Transverse colon (tissue), 3 donors: Measurements from ENCODE around the gene INPP4B.

ENCODE experiments used
- POLR2A ChIP-seq: fragments of 450-650 bp; IDR thresholded peaks from one replicate; pipeline ENCODE4 v1.6.1; 2016; ENCODE audit warnings: antibody characterized with exemption, mild to moderate bottlenecking, moderate library complexity
- TF ChIP-seq, protein P1 (sequence below), 5 experiments: fragments of 200-600 bp in 3 of 5; fragments of 450-650 bp in 2 of 5; sonication (generic) in 3 of 5; IDR thresholded peaks; 1 replicate in 2 of 5; 2 replicates in 3 of 5; pipeline ENCODE4 v1.5.1; 2016 to 2017; ENCODE audit warnings: antibody characterized with exemption in 5 of 5, inconsistent platforms in 3 of 5, mild to moderate bottlenecking in 2 of 5, moderate library complexity in 1 of 5

DNA sequence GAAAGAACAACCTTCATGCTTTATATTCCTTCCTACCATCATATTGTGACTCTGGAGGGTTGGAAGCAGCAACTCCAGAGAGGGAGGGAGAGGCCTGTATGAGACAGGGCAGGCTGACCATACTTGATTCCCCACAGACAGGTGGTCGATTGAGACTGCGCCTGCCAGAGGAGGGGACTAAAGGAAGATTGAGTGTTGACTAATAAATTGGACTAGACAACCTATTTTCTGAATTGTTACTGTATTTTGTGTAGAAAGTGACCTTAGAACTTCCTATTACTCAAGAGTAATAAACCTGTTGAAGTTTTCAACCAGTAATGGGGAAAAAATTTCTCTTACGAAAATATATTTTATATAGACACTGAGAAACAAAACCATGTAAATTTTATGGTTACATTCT lies 301.5 kb downstream of the INPP4B start:
- TF ChIP-seq, protein P1, sequence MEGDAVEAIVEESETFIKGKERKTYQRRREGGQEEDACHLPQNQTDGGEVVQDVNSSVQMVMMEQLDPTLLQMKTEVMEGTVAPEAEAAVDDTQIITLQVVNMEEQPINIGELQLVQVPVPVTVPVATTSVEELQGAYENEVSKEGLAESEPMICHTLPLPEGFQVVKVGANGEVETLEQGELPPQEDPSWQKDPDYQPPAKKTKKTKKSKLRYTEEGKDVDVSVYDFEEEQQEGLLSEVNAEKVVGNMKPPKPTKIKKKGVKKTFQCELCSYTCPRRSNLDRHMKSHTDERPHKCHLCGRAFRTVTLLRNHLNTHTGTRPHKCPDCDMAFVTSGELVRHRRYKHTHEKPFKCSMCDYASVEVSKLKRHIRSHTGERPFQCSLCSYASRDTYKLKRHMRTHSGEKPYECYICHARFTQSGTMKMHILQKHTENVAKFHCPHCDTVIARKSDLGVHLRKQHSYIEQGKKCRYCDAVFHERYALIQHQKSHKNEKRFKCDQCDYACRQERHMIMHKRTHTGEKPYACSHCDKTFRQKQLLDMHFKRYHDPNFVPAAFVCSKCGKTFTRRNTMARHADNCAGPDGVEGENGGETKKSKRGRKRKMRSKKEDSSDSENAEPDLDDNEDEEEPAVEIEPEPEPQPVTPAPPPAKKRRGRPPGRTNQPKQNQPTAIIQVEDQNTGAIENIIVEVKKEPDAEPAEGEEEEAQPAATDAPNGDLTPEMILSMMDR (IDR thresholded peaks at IDR 0.05): no peak
- no peak for TF ChIP-seq POLR2A
